GM19397 (cell line): Measurements from ENCODE around the gene ZNF783.
"Not testable (repeated sequence)": the region's sequence is repeated elsewhere in the genome, so short reads cannot be mapped to it uniquely, and the experiment has no call there.

ENCODE experiments used
- ATAC-seq: cut with Tn5 transposase; IDR thresholded peaks from one replicate; pipeline ENCODE4 v1.9.1; 2021; ENCODE audit warnings: mild to moderate bottlenecking, moderate library complexity; ENCODE audit not compliant: unreplicated experiment

Gene ZNF783

GRCh38 chr7:149239345-149240143 is 22.5 kb upstream of the ZNF783 start, which contains the start of gene ZNF212:
Gene ZNF212 (plus strand): TSS chr7:149239651. CDS start chr7:149239779, 128 bp downstream.
- ATAC-seq: peak; percentile 100

- ATAC-seq: no peak
Observed at GRCh38 chr7:149240637-149241036, 21.4 kb upstream of the ZNF783 start.

GRCh38 chr7:149241696-149242095 is 20.3 kb upstream of the ZNF783 start:
- ATAC-seq: no peak

GRCh38 chr7:149245244-149245643 is 16.8 kb upstream of the ZNF783 start:
- ATAC-seq: no peak

DNA sequence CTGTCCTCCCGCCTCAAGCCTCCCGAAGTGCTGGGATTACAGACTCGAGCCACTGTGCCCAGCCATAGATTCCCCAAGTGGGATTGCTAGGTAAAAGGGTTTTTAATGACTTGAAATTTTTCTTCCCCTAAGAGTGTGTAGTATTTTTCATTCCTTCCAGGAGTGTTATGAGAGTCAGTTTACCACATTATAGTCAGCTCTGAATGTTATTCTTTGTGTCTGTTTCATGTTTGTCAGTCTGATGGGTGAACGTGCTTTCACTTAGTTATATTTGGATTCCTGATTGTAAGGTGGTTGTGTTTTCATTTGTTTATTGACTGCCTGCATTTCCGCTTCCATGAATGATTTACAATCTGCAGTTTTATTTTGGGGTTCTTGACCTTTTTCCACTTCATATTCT is 16.3 kb upstream of the ZNF783 start:
- ATAC-seq: no peak

DNA sequence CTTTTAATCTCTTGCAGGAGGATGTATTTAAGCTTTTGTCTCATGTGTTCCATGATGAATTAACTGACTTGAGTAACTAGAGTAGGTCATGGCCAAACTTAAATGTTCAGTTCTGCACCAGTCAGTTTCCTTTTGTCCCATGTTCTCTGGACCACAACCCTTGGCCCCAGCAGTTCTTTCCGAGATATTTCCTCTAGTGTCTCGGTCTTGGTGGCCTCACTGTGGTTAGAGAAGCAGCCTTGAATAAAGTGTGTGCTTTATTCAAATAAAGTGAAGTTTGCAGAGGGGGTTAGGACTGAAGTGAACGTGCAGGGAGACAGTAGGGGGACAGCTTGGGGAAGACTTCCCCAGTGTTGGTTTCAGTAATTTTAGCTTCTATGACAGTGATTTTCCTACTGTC is 13.2 kb upstream of the ZNF783 start:
- ATAC-seq: no peak

- ATAC-seq: not testable (repeated sequence)
Observed at GRCh38 chr7:149250151-149250550, 11.8 kb upstream of the ZNF783 start.

DNA sequence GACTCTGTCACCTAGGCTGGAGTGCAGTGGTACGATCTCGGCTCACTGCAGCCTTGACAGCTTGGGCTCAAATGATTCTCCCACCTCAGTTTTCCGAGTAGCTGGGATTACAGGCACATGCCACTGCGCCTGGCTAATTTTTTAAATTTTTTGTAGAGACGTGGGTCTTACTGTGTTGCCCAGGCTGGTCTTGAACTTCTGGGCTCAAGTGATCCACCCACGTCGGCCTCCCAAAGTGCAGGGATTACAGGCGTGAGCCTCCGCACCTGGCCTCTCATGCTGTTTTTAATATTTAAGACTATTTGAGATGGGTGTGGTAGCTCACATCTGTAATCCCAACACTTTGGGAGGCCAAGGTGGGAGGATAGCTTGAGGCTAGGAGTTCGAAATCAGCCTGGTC is 10.5 kb upstream of the ZNF783 start:
- not testable (repeated sequence) for ATAC-seq

DNA sequence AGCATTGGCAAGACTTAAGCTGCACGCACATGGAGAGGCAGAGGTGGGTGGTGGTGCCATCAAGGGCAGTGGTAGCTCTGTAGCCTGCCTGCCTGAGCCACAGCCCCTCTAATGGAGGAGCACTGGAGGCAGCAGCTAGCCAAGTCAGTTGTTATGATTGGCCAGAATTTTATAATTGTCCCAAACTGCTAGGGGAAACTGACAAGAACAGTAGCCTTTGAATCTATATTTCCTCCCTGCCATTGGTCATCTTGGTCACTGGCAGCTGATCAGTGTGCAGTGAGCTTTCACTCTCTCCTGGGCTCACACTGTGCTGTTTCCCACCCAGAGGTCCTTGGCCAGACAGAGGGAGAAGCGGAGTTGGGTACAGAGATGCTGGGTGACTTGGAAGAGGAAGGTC is 9.6 kb upstream of the ZNF783 start:
- no peak for ATAC-seq

DNA sequence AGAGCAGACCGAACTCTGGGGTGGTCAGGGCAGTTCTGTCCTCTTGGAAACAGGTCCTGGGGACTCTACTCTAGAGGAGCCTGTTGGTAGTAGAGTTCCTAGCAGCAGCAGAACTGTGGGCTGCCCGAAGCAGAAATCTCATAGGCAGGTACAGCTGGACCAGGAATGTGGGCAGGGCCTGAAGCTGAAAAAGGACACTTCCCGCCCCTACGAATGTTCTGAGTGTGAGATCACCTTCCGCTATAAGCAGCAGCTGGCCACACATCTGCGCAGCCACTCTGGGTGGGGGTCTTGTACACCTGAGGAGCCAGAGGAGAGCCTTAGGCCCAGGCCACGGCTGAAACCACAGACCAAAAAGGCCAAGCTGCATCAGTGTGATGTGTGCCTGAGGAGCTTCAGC is 8.3 kb upstream of the ZNF783 start:
- ATAC-seq: no peak

DNA sequence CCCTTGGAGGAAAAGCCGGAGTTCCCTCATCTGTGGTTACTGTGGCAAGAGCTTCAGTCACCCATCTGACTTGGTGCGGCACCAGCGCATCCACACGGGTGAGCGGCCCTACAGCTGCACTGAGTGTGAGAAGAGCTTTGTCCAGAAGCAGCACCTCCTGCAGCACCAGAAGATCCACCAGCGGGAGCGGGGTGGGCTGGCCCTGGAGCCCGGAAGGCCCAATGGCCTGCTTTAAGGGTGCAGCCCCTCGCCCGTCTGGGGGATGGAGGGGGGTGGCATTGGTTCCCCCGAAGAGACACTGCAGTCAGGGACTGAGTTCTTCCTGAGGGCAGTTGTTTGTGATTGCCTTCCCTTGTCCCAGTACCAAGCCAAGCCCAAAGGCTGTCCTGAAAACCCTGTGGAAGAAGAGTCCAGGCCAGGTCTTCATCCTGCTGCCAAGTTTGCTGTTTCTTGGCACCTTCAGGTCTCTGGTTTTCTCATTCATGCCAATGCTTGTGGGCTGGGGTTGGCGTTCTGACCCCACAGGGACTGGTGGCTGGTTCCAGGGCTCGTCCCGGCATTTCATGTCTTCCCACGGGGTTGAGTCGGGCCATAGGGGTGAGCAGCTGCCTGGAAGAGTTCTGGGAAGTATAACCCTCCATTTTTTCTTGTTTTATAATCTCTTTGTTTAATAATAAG is 7.7 kb upstream of the ZNF783 start:
- no peak for ATAC-seq

- no peak for ATAC-seq
Observed at GRCh38 chr7:149255174-149255573, 6.8 kb upstream of the ZNF783 start.

- ATAC-seq: no peak
Observed at GRCh38 chr7:149256568-149256967, 5.4 kb upstream of the ZNF783 start.

- ATAC-seq: no peak
Observed at GRCh38 chr7:149257146-149257545, 4.8 kb upstream of the ZNF783 start.

GRCh38 chr7:149261316-149261828 is 624 bp upstream of the ZNF783 start:
- ATAC-seq: no peak

GRCh38 chr7:149266451-149266850 is 4.5 kb downstream of the ZNF783 start:
- ATAC-seq: no peak

DNA sequence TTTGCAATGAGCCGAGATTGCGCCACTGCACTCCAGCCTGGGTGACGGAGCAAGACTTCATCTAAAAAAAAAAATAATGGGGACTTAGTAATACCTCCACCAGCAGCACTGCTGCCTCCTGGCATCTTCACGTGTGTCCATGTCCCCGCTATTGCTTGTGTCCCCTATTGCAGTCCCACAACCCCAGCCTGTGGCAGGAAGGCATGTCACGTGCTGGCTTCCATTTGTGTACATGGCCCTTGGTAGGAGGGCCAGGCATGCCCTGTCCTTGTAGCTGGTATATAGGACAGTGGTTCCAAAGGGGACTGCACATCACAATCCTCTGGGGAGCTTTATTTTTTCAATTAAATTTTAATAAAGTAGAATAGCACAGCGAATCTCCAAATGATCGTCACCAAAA is 5.7 kb downstream of the ZNF783 start:
- no peak for ATAC-seq

DNA sequence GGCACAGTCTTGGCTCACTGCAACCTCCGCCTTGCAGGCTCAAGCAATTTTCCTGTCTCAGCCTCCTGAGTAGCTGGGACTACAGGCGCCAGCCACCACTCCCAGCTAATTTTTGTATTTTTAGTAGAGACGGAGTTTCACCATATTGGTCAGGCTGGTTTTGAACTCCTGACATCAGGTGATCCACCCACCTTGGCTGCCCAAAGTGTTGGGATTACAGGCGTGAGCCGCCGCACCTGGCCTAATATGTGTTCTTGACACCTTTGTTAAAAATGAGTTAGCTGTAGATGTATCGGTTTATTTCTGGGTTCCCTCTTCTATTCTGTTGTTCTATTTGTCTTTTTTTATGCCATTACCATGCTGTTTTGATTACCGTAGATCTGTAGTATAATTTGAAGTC is 12.4 kb downstream of the ZNF783 start:
- ATAC-seq: not testable (repeated sequence)

DNA sequence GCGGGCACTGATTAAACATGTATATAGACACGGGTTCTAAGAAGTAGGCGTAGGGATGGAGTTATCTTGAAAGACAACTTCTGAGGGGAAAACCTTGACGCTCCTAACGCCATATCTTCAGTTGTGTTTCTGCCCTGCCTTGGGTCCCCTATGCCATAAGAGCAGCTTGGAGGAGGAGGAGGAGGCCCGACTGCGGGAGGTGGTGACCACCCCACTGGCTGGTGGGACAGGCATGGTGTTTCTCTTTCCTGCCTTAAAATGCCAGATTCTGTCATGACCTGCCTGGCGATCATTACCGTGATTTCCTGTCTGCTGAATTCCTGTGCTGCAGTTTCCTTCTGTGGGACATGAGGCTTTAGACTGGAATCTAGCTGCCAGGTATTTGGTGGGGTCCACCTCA is 15.9 kb downstream of the ZNF783 start:
- ATAC-seq: no peak

DNA sequence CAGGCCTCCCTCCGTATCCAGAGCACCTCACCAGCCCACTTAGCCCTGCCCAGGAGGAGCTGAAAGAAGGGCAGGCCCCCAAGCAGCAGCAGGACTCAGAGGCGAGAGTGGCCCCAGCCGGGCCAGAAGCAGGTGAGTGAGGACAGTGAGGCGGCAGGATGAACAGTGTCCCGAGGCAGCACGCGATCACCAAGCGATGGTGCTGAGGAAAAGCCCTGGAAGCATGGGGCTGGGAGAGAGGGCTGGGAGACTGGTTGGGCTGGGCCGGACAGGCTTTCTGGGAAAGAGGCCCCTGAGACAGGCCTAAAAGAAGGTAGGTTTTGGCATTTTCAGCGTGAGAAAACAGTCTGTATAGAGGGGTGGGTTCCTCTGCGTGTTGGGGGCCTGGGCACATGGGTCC is 16.4 kb downstream of the ZNF783 start:
- no peak for ATAC-seq

DNA sequence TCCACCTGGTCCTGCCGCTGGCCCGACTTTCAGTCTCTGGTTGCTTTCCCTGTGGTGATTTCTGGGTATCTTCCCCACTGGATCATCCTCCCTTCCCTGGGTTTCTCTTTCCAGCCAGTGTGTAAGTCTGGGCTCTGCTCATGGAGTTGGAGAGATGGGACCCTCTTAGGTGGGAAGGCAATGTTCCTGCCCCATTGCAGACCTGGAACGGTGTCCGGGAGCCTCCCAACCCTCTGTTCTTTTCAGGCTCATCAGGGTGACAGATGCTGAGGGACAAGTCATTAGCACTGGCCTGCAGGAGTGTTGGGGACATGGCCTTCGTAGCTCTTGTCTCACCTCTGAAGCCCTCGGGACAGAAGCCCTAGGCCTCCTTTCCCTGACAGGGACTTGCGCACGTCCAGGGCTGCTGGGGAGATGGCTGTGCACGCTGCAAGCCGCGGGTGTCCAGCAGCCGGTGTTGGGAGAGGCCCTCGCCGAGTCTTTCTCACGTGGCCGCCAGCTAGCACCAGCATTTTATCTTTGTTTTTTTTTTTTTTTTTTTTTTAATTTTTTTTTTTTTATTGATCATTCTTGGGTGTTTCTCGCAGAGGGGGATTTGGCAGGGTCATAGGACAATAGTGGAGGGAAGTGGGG is 17.2 kb downstream of the ZNF783 start:
- ATAC-seq: no peak

DNA sequence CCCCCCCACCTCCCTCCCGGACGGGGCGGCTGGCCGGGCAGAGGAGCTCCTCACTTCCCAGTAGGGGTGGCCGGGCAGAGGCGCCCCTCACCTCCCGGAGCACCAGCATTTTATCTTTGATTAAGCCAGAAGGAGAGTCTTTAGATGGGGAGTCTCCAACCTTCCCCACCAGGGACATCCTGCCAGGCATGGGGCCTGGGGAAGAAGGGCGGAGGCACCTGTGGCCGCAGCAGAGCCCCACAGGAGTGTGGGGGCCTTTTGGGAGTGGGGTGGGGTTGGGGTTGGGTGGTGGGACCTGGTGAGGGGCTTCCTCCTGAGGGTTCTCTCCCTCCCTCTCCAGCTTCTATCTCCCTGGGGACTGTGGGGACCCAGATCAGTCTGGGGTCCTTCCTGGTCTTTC is 18.2 kb downstream of the ZNF783 start:
- ATAC-seq: no peak
